Measurements from ENCODE around the gene MAP1LC3A.

MAP1LC3A gene

GRCh38 chr20:34604980-34605788 is 46.7 kb downstream of the MAP1LC3A start:
- in situ Hi-C loops (cut with MboI; ENCODE audit: low sequenced_read_pairs): no loop called here

GRCh38 chr20:34607066-34607465 is 48.5 kb downstream of the MAP1LC3A start:
- in situ Hi-C loops (cut with MboI; ENCODE audit: low sequenced_read_pairs): no loop called here

Data from HL-60/S4 treated with retinoic acid at 250 ng/mL for 4 days and 3 days (cell line).